ENCODE results near the gene THEMIS. TPM values are rescaled to one million over a fixed set of nuclear protein-coding genes. Genes with fewer than 3 reads are reported as not detected.

The THEMIS gene
- total RNA-seq, 4 donors from 2014 or later: 0.10 to 0.15 TPM; not detected in 2

DNA sequence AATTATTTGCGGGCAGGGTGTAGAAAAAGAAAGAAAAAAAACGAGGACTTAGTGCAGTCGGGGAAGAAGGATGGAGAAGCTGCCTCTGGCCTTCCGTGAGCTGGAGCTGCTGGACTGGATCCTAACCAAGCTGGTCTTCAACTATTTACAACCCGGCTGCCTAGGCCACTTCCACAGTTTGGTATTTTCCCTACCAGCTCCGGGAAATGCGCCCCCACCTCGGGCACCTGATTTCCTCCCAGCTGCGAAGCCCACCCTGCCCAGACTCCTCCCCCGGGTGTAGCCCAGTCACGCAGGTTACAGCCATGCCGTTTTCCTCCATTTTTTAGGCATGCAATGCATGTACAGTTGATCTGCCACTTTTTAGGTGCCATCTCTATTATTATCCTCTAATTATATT lies 21.2 kb downstream of the THEMIS start:
- no peaks in the 10 kb centered on the region for H3K4me1 ChIP-seq
- DNase-seq (no peak), ATAC-seq (no peak)
- H3K4me3 ChIP-seq: no peak overlapping the region
- H3K36me3 ChIP-seq: no peaks in the 10 kb centered on the region
- in situ Hi-C loops (cut with MboI; ENCODE audit: low sequenced_read_pairs in 4 of 4): no loop called here
- no peak overlapping the region for H3K27ac ChIP-seq
- TF ChIP-seq, protein P1, sequence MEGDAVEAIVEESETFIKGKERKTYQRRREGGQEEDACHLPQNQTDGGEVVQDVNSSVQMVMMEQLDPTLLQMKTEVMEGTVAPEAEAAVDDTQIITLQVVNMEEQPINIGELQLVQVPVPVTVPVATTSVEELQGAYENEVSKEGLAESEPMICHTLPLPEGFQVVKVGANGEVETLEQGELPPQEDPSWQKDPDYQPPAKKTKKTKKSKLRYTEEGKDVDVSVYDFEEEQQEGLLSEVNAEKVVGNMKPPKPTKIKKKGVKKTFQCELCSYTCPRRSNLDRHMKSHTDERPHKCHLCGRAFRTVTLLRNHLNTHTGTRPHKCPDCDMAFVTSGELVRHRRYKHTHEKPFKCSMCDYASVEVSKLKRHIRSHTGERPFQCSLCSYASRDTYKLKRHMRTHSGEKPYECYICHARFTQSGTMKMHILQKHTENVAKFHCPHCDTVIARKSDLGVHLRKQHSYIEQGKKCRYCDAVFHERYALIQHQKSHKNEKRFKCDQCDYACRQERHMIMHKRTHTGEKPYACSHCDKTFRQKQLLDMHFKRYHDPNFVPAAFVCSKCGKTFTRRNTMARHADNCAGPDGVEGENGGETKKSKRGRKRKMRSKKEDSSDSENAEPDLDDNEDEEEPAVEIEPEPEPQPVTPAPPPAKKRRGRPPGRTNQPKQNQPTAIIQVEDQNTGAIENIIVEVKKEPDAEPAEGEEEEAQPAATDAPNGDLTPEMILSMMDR (IDR thresholded peaks at IDR 0.05 in 4 of 5, conservative IDR thresholded peaks at IDR 0.05 in 1 of 5): no peak
- TF ChIP-seq POLR2A (IDR thresholded peaks at IDR 0.05): no peak
- intact Hi-C loops (cut with DNase I; ENCODE audit: low total_unique reads): no loop called here
- no peaks in the 10 kb centered on the region for H3K27me3 ChIP-seq
- no peaks in the 10 kb centered on the region for H3K9me3 ChIP-seq

DNA sequence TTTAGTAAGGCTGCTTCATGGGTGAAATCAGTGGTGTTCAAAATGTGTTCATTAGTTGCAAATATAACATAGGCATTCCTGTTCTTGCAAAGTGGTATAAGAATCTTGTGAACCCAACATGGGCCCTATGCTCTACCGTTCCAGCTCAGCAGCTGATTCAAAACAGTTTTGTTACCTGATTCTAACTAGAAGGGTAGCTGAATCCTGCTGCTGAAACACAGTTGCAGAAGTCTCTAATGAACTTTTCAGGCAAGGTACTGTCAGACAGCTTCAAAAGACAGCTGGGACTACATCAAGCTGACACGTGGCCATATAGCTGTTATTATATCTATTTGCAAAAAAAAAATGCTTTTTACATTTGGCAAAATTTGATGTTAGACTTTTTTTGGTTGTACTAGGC lies 22.7 kb downstream of the THEMIS start:
- Histone ChIP-seq H3K9me3 (no peaks in the 10 kb centered on the region), H3K36me3 (no peaks in the 10 kb centered on the region), H3K27me3 (no peaks in the 10 kb centered on the region), H3K4me1 (no peaks in the 10 kb centered on the region), H3K27ac (no peak overlapping the region), H3K4me3 (no peak overlapping the region)
- DNase-seq (no peak), ATAC-seq (no peak)
- TF ChIP-seq, protein P1 (IDR thresholded peaks at IDR 0.05 in 4 of 5, conservative IDR thresholded peaks at IDR 0.05 in 1 of 5): no peak
- TF ChIP-seq POLR2A (IDR thresholded peaks at IDR 0.05): no peak
- in situ Hi-C loops (cut with MboI; ENCODE audit: low sequenced_read_pairs in 4 of 4) (no loop called here), intact Hi-C loops (cut with DNase I; ENCODE audit: low total_unique reads) (no loop called here)

DNA sequence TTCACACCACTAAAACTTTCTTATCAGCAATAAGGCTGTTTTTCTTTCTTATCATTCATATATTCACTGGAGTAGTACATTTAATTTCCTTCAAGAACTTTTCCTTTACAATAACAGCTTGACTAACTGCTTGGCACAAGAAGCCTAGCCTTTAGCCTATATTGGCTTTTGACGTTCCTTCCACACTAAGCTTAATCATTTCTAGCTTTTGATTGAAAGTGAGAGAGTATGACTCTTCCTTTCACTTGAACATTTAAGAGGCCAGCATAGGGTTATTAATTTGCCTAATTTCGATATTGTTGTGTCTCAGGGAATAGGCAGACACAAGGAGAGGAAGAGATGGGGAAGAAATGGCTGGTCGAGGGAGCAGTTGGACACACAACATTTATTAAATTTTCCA lies 23.6 kb downstream of the THEMIS start:
- intact Hi-C loops (cut with DNase I; ENCODE audit: low total_unique reads): no loop called here
- DNase-seq (no peak), ATAC-seq (no peak)

DNA sequence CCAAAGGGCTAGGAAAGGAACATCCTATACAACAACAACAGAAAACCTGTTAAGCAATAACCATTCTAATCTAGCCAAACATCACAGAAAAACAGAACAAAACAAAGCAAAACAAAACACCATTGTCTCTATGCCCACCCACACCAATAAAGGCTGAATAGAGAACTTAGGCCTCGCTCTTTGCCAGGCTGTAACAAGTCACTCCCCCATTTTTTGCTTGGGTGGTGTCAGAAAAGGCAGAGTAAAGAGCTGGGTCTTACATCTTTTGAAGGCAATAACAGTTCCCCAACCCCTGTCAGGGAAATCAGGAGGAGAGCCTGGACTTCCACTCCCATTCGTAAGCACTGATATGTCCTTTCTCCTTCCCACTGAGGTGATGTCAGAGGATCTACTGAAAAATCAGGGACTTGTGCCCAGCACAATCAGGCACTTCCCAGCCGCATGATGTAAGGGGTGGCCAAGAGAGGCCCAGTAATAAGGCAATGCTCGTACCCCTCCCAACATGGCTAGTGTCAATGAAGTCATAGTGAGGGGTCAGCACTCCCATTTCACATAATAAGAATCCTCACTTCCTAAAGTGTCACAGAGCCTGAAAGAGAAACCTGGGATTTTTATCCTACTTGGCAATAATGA lies 31.0 kb downstream of the THEMIS start:
- Histone ChIP-seq H3K36me3 (no peaks in the 10 kb centered on the region), H3K4me1 (no peaks in the 10 kb centered on the region), H3K9me3 (no peaks in the 10 kb centered on the region), H3K27me3 (no peaks in the 10 kb centered on the region), H3K27ac (no peak overlapping the region), H3K4me3 (no peak overlapping the region)
- in situ Hi-C loops (cut with MboI; ENCODE audit: low sequenced_read_pairs in 4 of 4): no loop called here
- intact Hi-C loops (cut with DNase I; ENCODE audit: low total_unique reads): no loop called here
- DNase-seq (no peak), ATAC-seq (no peak)
- TF ChIP-seq POLR2A (IDR thresholded peaks at IDR 0.05): no peak
- TF ChIP-seq, protein P1 (IDR thresholded peaks at IDR 0.05 in 4 of 5, conservative IDR thresholded peaks at IDR 0.05 in 1 of 5): no peak

More for the DNA sequence above, 23.6 kb downstream of the THEMIS start:
- in situ Hi-C loops (cut with MboI; ENCODE audit: low sequenced_read_pairs in 4 of 4): no loop called here
- TF ChIP-seq POLR2A (IDR thresholded peaks at IDR 0.05): no peak
- TF ChIP-seq, protein P1 (IDR thresholded peaks at IDR 0.05 in 4 of 5, conservative IDR thresholded peaks at IDR 0.05 in 1 of 5): no peak
- Histone ChIP-seq H3K27me3 (no peaks in the 10 kb centered on the region), H3K36me3 (no peaks in the 10 kb centered on the region), H3K27ac (no peak overlapping the region), H3K9me3 (no peaks in the 10 kb centered on the region), H3K4me1 (no peaks in the 10 kb centered on the region), H3K4me3 (no peak overlapping the region)

DNA sequence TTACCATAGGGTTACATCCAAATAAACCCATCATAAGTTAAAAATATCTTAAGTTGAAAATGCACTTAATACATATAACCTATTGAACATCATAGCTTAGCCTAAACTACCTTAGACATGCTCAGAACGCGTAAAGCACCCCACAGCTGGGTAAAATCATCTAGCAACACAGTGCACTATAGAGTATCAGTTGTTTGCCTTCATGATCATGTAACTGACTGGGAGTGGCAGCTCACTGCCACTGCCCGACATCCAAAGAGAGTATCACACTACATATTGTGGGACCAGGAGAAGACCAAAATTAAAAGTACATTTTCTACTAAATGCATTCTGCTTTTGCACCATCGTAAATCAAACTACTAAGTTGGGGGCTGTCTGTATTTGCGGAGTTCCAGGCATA lies 31.7 kb downstream of the THEMIS start:
- Histone ChIP-seq H3K36me3 (no peaks in the 10 kb centered on the region), H3K9me3 (no peaks in the 10 kb centered on the region), H3K27me3 (no peaks in the 10 kb centered on the region), H3K27ac (no peak overlapping the region), H3K4me1 (no peaks in the 10 kb centered on the region), H3K4me3 (no peak overlapping the region)
- no peak for TF ChIP-seq POLR2A (IDR thresholded peaks at IDR 0.05)
- TF ChIP-seq, protein P1 (IDR thresholded peaks at IDR 0.05 in 4 of 5, conservative IDR thresholded peaks at IDR 0.05 in 1 of 5): no peak
- in situ Hi-C loops (cut with MboI; ENCODE audit: low sequenced_read_pairs in 4 of 4) (no loop called here), intact Hi-C loops (cut with DNase I; ENCODE audit: low total_unique reads) (no loop called here)
- ATAC-seq (no peak), DNase-seq (no peak)
